GM21515 (cell line): ENCODE data around the gene PCNX4.
"Not testable (repeated sequence)": the region's sequence is repeated elsewhere in the genome, so short reads cannot be mapped to it uniquely, and the experiment has no call there.

ENCODE experiments used
- ATAC-seq: cut with Tn5 transposase; IDR thresholded peaks from one replicate; pipeline ENCODE4 v1.9.1; 2021; ENCODE audit not compliant: unreplicated experiment

PCNX4 gene

GRCh38 chr14:60091550-60092525, at the start of gene PCNX4:
PCNX4 (plus strand) TSS chr14:60091923; CDS start chr14:60107639, 15,716 bp downstream.
- ATAC-seq = peak; percentile 97

DNA sequence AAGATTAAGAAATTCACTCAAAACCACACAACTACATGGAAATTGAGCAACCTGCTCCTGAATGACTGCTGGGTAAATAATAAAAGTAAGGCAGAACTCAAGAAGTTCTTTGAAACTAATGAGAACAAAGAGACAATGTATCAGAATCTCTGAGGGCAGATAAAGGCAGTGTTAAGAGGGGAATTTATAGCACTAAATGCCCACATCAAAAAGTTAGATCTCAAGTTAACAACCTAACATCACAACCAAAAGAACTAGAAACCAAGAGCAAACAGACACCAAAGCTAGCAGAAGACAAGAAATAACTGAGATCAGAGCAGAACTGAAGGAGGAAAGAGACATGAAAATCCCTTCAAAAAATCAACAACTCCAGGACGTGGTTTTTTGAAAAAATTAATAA, 43.7 kb upstream of the PCNX4 start:
- ATAC-seq = not testable (repeated sequence)

GRCh38 chr14:60051721-60052221, 40.0 kb upstream of the PCNX4 start:
- ATAC-seq = no peak

DNA sequence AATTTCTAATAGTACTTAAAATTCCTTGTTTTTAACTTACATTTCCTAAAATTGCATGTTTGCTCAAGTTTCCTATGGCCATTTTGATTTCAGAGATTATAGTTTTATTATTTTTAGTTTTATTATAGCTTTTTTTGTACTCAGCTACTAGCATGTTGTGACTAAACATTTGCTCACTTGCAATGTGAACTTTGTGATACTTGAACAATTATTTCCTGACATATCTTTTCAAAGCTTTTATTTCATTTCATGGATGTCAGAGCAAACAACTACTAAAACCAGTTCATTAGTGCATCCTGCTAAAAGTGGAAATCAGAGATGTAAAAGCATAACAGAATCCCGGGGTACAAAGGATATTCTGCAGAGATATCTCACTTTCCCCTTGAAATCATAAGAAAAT, 33.6 kb upstream of the PCNX4 start:
- no peak for ATAC-seq

- ATAC-seq = no peak
Measured at GRCh38 chr14:60061371-60061770, 30.4 kb upstream of the PCNX4 start.

GRCh38 chr14:60064491-60065072, 27.1 kb upstream of the PCNX4 start:
- no peak for ATAC-seq

DNA sequence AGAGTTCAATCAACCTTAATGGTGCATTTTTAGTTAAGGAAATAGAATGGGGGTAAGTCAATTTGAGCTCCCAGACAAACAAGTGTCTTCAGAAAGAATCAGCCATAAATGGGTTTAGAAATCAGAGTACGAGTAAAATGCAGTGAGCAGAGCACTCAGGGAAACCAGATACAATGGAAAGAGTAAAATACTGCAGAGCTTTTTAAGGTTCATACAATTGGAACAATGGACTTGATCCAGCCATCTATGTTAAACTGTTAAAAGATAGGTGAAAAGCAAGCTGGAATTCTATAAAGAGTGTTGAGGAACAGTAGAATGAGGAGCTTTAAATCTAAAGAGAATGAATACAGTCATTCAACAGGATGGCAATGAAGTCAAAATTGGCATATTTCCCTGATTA, 23.8 kb upstream of the PCNX4 start:
- no peak for ATAC-seq

GRCh38 chr14:60079723-60080122, 12.0 kb upstream of the PCNX4 start:
- no peak for ATAC-seq

DNA sequence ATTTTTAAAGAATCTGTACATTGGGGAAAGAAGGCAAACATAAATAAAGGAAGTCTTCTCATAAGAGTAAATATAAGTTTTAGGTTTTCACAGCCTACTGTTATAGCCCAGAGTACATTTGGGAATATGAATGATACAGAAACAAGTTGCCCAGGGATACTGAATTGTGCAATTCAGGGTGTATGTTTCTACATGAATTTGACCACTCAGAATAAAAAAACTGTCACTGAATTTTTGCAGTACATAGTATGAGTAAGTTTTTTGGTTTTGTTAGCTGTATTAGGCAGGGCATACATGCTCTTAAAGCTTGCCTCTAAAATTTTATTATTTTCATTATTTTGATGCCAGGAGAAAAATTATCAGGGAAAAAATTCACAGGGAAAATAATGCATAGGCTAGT, 6.6 kb upstream of the PCNX4 start:
- ATAC-seq = no peak

DNA sequence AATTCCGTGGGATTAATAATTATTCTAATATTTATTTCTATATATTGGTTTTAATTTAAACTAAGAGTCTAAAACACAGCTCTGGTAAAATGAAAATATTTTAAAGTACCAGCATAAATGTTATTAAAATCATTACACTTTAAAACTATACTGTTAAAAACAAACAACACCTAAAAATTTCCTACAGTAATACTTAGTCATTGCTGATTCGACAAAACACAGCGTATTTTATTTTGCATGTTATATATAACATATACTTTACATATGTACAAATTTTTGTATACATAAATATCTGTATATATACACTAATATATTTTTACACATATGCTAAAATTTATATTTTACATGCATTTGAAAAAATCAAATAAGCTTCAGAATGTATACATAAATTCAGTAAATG, 6.0 kb upstream of the PCNX4 start:
- ATAC-seq = no peak

DNA sequence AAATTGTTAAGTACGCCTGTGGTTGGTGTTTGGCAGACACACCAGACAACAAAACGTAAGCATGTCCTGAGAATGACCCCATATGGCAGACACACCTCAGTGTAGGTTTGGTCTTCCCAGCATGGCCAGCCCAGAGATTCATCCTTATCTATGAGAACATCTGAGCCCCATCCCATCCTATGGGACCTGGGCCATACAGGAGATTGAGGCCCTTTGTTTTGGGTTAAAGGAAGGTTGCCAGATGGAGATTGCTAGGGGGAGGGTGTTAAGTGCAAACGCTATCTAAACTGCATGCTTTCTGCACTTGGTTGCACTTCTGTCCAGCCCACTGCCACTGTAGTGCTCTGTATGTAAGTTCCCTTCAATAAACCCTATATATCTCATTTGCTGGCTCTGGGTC, 4.1 kb upstream of the PCNX4 start:
- no peak for ATAC-seq

DNA sequence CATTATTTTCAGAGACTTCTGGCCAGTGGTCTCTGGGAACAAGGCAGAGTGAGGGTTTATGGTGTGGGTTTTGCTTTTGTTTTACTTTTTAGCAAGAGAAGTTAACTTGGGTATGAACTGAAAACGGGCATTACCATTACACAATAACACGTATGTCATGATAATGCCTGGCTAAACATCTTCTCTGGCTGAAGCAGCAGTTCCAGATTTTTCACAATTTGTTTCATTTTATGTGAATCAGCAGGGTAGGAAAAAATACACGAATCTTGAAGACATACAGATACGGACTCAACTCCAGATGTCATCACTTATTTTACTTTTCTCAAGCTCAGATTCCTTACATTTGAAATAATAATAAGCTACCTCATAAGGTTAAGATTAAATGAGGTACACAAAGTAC, 2.5 kb upstream of the PCNX4 start:
- ATAC-seq = no peak

DNA sequence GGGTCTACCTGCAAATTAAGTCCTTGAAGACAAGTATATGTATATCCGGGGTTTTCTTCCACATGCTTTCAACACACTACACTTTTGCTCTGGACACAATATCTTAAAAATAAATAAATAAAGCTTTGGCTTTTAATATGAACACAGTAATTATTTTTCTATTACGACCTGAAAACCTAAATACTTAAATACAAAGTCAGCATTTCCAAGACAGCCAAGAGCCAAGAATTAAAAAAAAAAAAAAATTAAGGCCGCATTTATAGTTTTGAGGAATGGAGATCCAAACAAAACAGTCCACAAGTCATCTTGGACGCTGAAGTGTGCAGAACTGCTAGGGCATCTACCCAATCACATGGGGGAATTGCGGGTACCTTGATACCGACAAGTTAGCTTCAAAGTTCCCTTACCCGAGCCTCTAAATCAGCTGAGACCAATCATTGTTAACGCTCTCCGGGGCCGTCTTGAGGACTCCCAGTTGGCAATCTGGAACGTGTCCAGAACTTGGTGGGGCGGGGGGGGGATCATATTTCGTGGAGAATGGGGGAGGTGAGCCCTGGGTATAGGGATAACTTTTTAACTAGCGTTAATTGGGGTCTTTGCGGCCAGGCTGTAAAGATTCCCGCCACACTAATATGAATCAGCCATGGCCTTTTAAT, 731 bp upstream of the PCNX4 start:
- no peak for ATAC-seq

- ATAC-seq = no peak
Measured at GRCh38 chr14:60092526-60092920, 800 bp downstream of the PCNX4 start.

GRCh38 chr14:60093080-60093479, 1.4 kb downstream of the PCNX4 start:
- no peak for ATAC-seq

DNA sequence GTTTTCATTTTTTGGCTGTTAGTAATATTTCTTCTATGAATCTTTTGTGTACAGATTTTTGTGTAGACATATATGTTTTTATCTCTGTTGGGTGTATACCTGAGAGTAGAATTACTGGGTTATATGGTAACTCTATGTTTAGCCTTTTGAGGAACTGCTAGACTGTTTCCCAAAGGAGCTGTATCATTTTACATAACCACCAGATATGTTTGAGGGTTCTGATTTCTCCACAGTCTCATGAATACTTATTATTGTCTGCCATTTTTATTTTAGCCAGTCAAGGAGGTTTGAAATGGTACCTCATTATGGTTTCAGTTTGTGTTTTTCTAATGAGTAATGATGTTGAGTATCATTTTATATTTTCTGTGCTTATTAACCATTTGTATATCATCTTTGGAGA, 1.9 kb downstream of the PCNX4 start:
- no peak for ATAC-seq

GRCh38 chr14:60094306-60094897, 2.7 kb downstream of the PCNX4 start:
- ATAC-seq = no peak

DNA sequence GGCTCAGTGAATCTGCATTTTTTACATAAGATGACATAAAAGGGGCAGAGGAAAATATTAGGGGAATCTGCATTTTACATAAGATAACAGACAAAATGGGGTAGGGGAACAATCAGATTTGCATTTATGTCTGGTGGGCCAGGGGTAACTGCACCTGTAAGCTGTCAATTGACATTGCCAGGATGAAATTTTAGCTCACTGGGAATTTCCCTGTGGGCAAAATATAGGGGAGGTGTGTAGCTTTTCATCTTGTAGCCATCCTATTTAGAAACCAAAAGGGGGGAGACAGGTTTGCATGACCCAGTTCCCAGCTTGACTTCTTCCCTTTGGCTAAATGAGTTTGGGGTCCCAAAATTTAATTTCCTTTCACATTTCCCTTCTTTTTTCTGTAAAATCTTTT, 3.5 kb downstream of the PCNX4 start:
- no peak for ATAC-seq

- no peak for ATAC-seq
Measured at GRCh38 chr14:60095781-60096450, 4.2 kb downstream of the PCNX4 start.

DNA sequence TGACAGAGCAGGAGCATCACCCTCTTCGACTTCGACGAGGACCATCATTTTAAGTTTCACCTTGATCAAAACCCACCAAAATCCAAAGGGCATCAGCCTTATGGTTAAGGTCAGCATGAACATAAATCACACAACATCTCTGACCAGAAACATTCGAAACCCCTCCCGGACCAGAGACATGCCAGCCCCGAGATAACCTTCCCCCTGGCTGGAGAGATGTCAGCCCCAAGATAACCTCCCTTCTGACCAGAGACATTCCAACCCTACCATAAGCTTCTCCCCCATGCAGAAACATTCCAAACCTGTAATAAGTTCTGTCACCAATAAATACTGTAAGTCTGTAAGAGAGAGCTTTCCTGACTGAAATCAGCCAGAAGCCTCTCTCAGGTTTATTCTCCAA, 6.3 kb downstream of the PCNX4 start:
- ATAC-seq = no peak

GRCh38 chr14:60099855-60100254, 8.1 kb downstream of the PCNX4 start:
- not testable (repeated sequence) for ATAC-seq
